Gastroesophageal sphincter (tissue), 3 donors: Measurements from ENCODE around the gene ADGRD1.

Experiments used
- POLR2A ChIP-seq, 2 donors: fragments of 450-650 bp; IDR thresholded peaks; one replicate each; pipeline ENCODE4 v1.6.1; 2017; ENCODE audit warnings: antibody characterized with exemption in 2 of 2, mild to moderate bottlenecking in 2 of 2, moderate library complexity in 1 of 2
- TF ChIP-seq, protein P1 (sequence below), 4 experiments: fragments of 200-600 bp in 2 of 4; fragments of 450-650 bp in 2 of 4; sonication (generic) in 1 of 4; IDR thresholded peaks; one replicate each; pipeline ENCODE4 v1.5.1; 2017 to 2019; ENCODE audit warnings: antibody characterized with exemption in 4 of 4, mild to moderate bottlenecking in 2 of 4, moderate library complexity in 2 of 4

DNA sequence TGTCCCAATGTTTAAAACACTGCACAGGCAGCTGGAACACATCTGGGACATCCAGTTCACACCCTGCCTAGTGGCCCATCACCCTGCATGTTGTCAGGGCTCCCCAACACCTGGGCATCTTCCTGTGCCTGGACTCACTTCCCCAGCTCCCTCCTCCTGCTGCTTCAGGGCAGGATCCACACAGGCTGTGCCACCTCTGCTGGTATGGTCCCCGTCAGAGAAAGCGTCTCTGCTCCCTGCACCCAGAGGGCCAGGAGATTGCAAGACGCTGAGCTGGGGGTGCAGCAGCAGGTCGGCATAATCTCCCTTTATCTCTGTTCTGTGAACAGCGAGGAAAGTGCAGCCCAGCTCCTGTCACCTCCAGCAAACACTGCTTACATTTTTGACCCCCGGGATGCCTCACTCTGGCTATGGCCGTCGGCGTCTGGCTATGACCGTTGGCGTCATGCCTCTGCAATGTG, 124.3 kb downstream of the ADGRD1 start:
- no peak for TF ChIP-seq POLR2A (IDR thresholded peaks at IDR 0.05)
- TF ChIP-seq, protein P1, sequence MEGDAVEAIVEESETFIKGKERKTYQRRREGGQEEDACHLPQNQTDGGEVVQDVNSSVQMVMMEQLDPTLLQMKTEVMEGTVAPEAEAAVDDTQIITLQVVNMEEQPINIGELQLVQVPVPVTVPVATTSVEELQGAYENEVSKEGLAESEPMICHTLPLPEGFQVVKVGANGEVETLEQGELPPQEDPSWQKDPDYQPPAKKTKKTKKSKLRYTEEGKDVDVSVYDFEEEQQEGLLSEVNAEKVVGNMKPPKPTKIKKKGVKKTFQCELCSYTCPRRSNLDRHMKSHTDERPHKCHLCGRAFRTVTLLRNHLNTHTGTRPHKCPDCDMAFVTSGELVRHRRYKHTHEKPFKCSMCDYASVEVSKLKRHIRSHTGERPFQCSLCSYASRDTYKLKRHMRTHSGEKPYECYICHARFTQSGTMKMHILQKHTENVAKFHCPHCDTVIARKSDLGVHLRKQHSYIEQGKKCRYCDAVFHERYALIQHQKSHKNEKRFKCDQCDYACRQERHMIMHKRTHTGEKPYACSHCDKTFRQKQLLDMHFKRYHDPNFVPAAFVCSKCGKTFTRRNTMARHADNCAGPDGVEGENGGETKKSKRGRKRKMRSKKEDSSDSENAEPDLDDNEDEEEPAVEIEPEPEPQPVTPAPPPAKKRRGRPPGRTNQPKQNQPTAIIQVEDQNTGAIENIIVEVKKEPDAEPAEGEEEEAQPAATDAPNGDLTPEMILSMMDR (IDR thresholded peaks at IDR 0.05): no peak
